HG02763 (cell line): ENCODE data around the gene TRAF2.
A peak's percentile ranks its signal among the peaks of the same experiment; 100 is the strongest.
"Not testable (repeated sequence)": the region's sequence is repeated elsewhere in the genome, so short reads cannot be mapped to it uniquely, and the experiment has no call there.

Source experiments
- ATAC-seq: cut with Tn5 transposase; IDR thresholded peaks from one replicate; pipeline ENCODE4 v1.9.1; 2021; ENCODE audit warnings: mild to moderate bottlenecking, moderate library complexity; ENCODE audit not compliant: unreplicated experiment

TRAF2 gene

GRCh38 chr9:136885950-136886578 is at the start of gene TRAF2:
TRAF2 (plus strand) TSS chr9:136886516; CDS start chr9:136898741, 12,225 bp downstream.
- peak; percentile 84 for ATAC-seq

GRCh38 chr9:136837146-136837855 is 49.0 kb upstream of the TRAF2 start:
- no peak for ATAC-seq

GRCh38 chr9:136837856-136838277 is 48.4 kb upstream of the TRAF2 start:
- ATAC-seq = not testable (repeated sequence)

GRCh38 chr9:136838314-136839228 is 47.7 kb upstream of the TRAF2 start:
- no peak for ATAC-seq

GRCh38 chr9:136839229-136840139 is 46.8 kb upstream of the TRAF2 start:
- no peak for ATAC-seq

GRCh38 chr9:136840140-136840876 is 46.0 kb upstream of the TRAF2 start:
- no peak for ATAC-seq

GRCh38 chr9:136840877-136841645 is 45.3 kb upstream of the TRAF2 start:
- ATAC-seq = no peak

- ATAC-seq = not testable (repeated sequence)
These were observed 44.5 kb upstream of the TRAF2 start for GRCh38 chr9:136841646-136842379.

- ATAC-seq = peak; percentile 38
These were observed 43.9 kb upstream of the TRAF2 start, which contains the start of gene AJM1 for GRCh38 chr9:136842380-136842948. AJM1 (plus strand) TSS chr9:136842478; CDS start chr9:136844415, 1,937 bp downstream.

GRCh38 chr9:136843159-136843800 is 43.0 kb upstream of the TRAF2 start:
- not testable (repeated sequence) for ATAC-seq

- ATAC-seq = not testable (repeated sequence)
These were observed 42.2 kb upstream of the TRAF2 start for GRCh38 chr9:136843801-136844740.

GRCh38 chr9:136844761-136845464 is 41.4 kb upstream of the TRAF2 start:
- no peak for ATAC-seq

GRCh38 chr9:136845465-136846260 is 40.7 kb upstream of the TRAF2 start:
- ATAC-seq = no peak

- no peak for ATAC-seq
These were observed 39.8 kb upstream of the TRAF2 start for GRCh38 chr9:136846376-136847087.
